ENCODE data around the gene KIAA0513. TPM values are rescaled to one million over a fixed set of nuclear protein-coding genes. Genes with fewer than 3 reads are reported as not detected.

The KIAA0513 gene
- total RNA-seq, 1 experiment from 2014 or later: 7.8 TPM

DNA sequence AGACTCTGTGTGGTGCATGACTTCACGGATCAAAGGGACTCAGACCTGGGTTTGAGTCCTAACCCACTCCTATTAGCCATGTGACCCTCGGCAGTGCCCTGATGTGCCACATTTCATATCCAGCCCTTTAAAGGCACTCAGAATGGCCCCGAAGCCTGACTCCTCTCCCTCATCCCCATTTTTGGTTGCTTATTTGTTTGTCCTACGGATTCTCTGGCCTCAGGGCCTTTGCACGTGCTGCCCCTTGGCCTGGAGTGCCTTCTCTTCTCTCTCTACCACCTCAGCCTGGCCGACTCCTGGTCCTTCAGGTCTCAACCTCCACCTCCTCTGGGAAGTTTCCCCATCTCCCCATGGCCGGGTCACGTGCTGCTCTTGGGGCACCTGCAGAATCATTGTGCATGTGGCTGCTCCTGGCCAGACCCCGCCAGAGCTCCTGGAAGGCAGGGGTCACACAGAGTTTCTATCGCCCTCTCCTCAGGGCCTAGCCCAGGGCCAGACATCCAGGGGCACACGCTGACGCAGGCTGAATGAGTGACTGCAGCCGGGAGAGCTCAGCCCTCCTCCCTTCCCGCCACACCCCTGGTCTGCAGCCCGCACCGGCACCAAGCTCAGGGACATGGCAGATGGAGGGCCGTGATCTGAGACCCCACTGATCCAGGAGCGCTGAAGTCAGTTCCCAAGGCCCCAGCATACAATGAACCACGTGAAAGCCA, 106.6 kb downstream of the KIAA0513 start:
- ChIA-PET POLR2A (no interaction called here), CTCF (interaction anchor here (0.7 to 3.9 kb wide), 4 partner anchors 10 to 118 kb away, joined by 3 to 14 read pairs (median 4); no protein-coding TSS in a partner anchor)
- H3K27ac Mint-ChIP-seq: no peak overlapping the region
- peaks cover 27% of the 10 kb centered on the region for H3K4me1 Mint-ChIP-seq
- TF ChIP-seq IRF1 (CRISPR knock-in tag; IDR thresholded peaks at IDR 0.05) (no peak), CDX4 (CRISPR knock-in tag; IDR thresholded peaks at IDR 0.05; ENCODE audit: borderline replicate concordance) (no peak), PRRX2 (CRISPR knock-in tag; IDR thresholded peaks at IDR 0.05) (no peak), ZNF281 (CRISPR knock-in tag; IDR thresholded peaks at IDR 0.05) (no peak), FOXJ3 (CRISPR knock-in tag; IDR thresholded peaks at IDR 0.05; ENCODE audit: borderline replicate concordance) (no peak), ZMAT4 (CRISPR knock-in tag; IDR thresholded peaks at IDR 0.05) (no peak), OVOL2 (CRISPR knock-in tag; IDR thresholded peaks at IDR 0.05; ENCODE audit: borderline replicate concordance) (no peak), ZNF416 (CRISPR knock-in tag; IDR thresholded peaks at IDR 0.05) (no peak), MLX (CRISPR knock-in tag; IDR thresholded peaks at IDR 0.05) (no peak)
- TF ChIP-seq, protein P1, sequence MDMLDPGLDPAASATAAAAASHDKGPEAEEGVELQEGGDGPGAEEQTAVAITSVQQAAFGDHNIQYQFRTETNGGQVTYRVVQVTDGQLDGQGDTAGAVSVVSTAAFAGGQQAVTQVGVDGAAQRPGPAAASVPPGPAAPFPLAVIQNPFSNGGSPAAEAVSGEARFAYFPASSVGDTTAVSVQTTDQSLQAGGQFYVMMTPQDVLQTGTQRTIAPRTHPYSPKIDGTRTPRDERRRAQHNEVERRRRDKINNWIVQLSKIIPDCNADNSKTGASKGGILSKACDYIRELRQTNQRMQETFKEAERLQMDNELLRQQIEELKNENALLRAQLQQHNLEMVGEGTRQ (CRISPR knock-in tag; IDR thresholded peaks at IDR 0.05): no peak
- no peak overlapping the region for H3K4me3 Mint-ChIP-seq
- H3K9me3 Mint-ChIP-seq: 0 out of 2 replicates have a peak, but pooled peaks cover 3% of the 10 kb centered on the region
- ATAC-seq: no peak
- no peaks in the 10 kb centered on the region for H3K36me3 Mint-ChIP-seq
- H3K27me3 Mint-ChIP-seq (ENCODE audit: low read depth): no peaks in the 10 kb centered on the region; the same call in 1 of the 2 replicates
- no peak for DNase-seq (ENCODE audit: low spot score)

DNA sequence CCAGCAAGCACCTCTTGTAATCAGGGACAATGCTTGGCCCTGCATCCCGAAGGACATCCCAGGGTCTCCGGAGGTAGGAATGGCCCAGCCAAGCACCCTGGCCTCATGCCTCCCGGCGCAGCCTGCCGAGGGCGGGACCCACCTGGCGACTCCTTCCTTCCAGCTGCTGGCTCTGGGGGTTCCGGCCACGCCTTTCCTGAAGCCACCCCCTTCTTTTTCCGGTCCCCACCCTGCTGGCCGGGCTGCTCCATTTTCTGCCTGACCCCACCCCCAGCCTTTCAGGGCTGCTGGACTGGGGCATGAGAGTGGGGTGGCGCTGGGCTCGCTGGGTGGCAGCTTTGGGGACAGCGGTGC, 107.2 kb downstream of the KIAA0513 start:
- TF ChIP-seq ZNF317 (CRISPR knock-in tag; IDR thresholded peaks at IDR 0.05; ENCODE audit: borderline replicate concordance, low read depth): no peak
- no peak for TF ChIP-seq RELA (CRISPR knock-in tag; IDR thresholded peaks at IDR 0.05; ENCODE audit: borderline replicate concordance)
- no peak for TF ChIP-seq RORB (CRISPR knock-in tag; IDR thresholded peaks at IDR 0.05)
- TF ChIP-seq TP53 (CRISPR knock-in tag; IDR thresholded peaks at IDR 0.05): no peak
- no peak for TF ChIP-seq ZNF416 (CRISPR knock-in tag; IDR thresholded peaks at IDR 0.05)
- Mint-ChIP-seq H3K4me3 (no peak overlapping the region), H3K9me3 (0 out of 2 replicates have a peak, but pooled peaks cover 3% of the 10 kb centered on the region), H3K27me3 (ENCODE audit: low read depth) (no peaks in the 10 kb centered on the region; the same call in 1 of the 2 replicates), H3K4me1 (peaks cover 27% of the 10 kb centered on the region), H3K27ac (no peak overlapping the region), H3K36me3 (no peaks in the 10 kb centered on the region)
- CTCF ChIA-PET: interaction anchor here (0.7 to 3.9 kb wide), 4 partner anchors 10 to 118 kb away, joined by 3 to 14 read pairs (median 4); no protein-coding TSS in a partner anchor
- DNase-seq (ENCODE audit: low spot score): no peak
- no peak for ATAC-seq
- POLR2A ChIA-PET: no interaction called here

- H3K9me3 Mint-ChIP-seq: 0 out of 2 replicates have a peak, but pooled peaks cover 3% of the 10 kb centered on the region
- H3K4me3 Mint-ChIP-seq: no peak overlapping the region
- ChIA-PET POLR2A (no interaction called here), CTCF (interaction anchor here (0.9 to 3.9 kb wide), 2 partner anchors 22 to 50 kb away, joined by 3 to 14 read pairs; no protein-coding TSS in a partner anchor)
- ATAC-seq (peak; percentile 13), DNase-seq (ENCODE audit: low spot score) (no peak)
- H3K27ac Mint-ChIP-seq: 0 out of 2 replicates have a peak overlapping the region, but pooled peaks have one; percentile 22
- H3K36me3 Mint-ChIP-seq: no peaks in the 10 kb centered on the region
- no peaks in the 10 kb centered on the region; the same call in 1 of the 2 replicates for H3K27me3 Mint-ChIP-seq (ENCODE audit: low read depth)
- peaks cover 14% of the 10 kb centered on the region for H3K4me1 Mint-ChIP-seq
- no peak for TF ChIP-seq ZNF512 (CRISPR knock-in tag; IDR thresholded peaks at IDR 0.05; ENCODE audit: borderline replicate concordance)
- no peak for TF ChIP-seq NR2C2 (CRISPR knock-in tag; IDR thresholded peaks at IDR 0.05)
- no peak for TF ChIP-seq TEAD1 (CRISPR knock-in tag; IDR thresholded peaks at IDR 0.05)
- no peak for TF ChIP-seq E2F1 (CRISPR knock-in tag; IDR thresholded peaks at IDR 0.05)
- no peak; the same call in 1 of the 2 replicates for TF ChIP-seq PREB (CRISPR knock-in tag; IDR thresholded peaks at IDR 0.05; ENCODE audit: borderline replicate concordance)
- TF ChIP-seq ZNF263 (CRISPR knock-in tag; IDR thresholded peaks at IDR 0.05; ENCODE audit: low read depth): no peak
Observed at GRCh38 chr16:85136213-85136701, 108.7 kb downstream of the KIAA0513 start.

Data from WTC11 (cell line).